ENCODE results near the gene PNPLA8.
"Not testable (repeated sequence)": the region's sequence is repeated elsewhere in the genome, so short reads cannot be mapped to it uniquely, and the experiment has no call there.

Gene PNPLA8

GRCh38 chr7:108528183-108528712, 2.3 kb upstream of the PNPLA8 start:
- DNase-seq = no peak

- no peak for DNase-seq
These were observed 758 bp upstream of the PNPLA8 start for GRCh38 chr7:108526768-108527017.

GRCh38 chr7:108525327-108525984, 479 bp downstream of the PNPLA8 start:
- DNase-seq = peak in 2 of 6 experiments; percentile 51 to 61

DNA sequence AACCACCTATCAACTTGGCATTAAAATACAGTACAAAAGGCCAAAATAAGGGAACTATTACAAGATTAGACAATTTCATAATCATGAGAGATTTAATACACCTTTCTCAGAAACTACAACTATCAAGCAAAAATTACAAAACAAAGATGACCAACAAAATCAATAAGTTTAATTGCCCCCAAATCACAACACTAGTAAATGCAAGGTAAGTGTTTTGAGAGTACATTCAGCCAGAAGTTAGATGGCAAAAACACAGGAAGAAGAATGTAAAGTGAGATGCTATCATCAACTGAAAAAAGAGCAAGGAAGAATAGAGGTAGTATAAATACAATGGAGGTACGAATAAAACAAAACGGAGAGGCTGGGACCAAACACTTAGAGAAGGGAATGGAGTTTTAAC, 3.2 kb downstream of the PNPLA8 start:
- DNase-seq = no peak

DNA sequence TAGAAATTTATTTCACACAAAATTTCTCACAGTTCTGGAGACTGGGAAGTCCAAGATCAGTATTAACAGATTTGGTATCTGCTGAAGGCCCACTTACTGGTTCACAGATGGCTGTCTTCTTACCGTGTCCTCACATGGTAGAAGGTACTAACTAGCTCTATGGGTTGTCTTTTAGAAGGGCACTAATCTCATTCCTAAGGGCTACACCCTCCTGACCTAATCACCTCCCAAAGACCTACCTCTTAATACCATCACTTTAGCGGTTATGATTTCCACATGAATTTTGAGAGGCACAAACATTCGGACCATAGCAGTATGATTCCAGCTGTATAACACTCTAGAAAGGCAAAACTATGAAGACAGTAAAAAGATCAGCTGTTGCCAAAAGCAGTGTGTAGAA, 8.0 kb downstream of the PNPLA8 start:
- DNase-seq = no peak

- no peak for DNase-seq
These were observed 10.3 kb downstream of the PNPLA8 start for GRCh38 chr7:108515630-108516029.

DNA sequence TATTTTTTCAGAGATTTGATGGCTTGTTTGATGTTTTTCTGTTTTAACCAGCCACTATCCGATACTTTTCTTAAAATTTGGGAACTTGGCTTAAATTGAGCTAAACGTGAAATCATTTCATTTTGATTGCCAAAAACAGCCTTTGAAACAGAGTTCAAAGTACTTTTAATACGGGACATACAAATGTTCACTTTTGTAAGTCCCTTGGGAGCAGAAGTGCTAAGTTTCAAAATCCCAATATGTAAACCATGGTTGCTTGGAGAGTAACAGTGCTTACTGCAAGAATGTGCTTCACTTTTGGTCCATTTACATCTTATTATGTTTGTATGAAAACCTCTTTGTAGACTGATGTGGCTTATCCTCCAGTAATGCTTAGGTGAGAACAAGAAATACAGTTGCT, 10.9 kb downstream of the PNPLA8 start:
- DNase-seq = no peak

DNA sequence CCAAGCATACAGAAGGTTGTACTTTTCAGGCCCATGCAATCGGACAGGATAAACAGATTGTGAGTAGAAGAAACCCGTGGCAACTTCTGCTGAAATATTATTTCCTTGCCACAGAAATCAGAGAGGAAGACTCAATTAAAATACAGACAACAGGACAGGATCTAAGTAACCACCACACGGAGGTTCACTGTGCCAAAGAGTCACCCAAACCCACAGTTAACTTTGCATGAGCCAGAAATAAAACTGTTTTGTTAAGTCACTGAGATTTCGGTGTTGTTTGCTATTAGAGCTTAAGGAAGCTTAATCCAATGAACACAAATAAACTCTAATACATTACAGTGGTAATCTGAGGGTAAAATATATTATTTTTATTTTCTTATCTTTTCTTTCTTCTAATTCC, 14.0 kb downstream of the PNPLA8 start:
- no peak for DNase-seq

GRCh38 chr7:108504576-108504975, 21.4 kb downstream of the PNPLA8 start:
- DNase-seq = not testable (repeated sequence)

DNA sequence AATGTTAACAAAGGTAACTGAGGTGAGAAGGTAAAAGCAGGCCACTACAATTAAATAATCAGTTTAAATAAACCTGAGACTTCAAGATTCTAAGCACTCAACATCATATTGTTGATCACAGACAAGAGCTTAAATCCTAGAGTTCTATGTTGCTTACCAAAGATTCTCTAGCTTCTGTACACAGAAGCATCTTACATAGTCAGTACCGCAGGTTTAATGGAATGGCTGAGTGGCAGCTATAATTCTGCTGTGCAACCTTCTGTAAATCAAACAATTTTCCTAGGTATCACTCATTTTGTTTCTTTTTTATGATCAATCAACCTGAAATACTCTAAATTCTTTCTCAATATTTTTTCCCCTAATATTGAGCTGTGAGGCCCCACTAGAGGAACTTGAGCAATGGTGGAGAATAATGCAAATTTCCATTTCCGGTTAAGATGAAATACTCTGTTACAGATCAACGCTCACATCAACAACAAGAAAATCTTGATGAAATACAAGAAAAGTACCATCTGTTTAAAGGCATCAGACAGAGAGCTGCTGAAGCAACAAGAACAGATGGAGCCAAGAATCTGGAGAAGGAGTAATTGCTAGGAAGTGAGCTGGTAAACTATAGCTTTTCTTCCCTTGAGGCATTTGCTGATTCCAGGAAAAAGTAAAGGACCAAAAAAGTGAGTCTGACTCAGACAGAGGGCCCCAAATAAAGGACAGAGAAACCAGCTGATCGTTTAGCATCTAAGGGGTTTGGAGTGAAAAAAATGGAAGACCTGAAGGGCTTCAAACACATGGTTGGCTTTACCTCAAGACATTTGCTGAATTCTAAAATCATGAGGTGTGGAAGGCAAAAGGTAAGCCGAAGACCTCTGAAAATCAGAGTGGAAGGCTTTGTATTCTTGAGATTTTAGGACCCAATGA, 22.6 kb downstream of the PNPLA8 start:
- DNase-seq = no peak

- no peak for DNase-seq
These were observed 26.4 kb downstream of the PNPLA8 start for GRCh38 chr7:108499566-108499965.

DNA sequence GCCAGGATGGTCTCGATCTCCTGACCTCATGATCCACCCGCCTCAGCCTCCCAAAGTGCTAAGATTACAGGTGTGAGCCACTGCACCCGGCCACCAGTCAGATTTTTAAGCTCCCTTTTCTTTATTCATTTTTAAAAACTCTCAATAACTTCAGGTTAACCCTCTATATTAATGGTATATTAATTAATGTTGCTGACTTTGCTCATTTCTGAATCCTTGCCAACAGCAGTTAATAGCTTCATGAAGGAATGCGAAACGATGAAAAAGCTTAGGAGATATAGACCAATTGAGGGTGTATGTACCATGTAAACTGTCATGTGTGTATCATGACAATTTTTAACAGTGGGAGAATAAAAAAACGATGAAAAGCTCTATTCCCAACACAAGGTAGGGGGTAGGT, 27.5 kb downstream of the PNPLA8 start:
- no peak for DNase-seq

DNA sequence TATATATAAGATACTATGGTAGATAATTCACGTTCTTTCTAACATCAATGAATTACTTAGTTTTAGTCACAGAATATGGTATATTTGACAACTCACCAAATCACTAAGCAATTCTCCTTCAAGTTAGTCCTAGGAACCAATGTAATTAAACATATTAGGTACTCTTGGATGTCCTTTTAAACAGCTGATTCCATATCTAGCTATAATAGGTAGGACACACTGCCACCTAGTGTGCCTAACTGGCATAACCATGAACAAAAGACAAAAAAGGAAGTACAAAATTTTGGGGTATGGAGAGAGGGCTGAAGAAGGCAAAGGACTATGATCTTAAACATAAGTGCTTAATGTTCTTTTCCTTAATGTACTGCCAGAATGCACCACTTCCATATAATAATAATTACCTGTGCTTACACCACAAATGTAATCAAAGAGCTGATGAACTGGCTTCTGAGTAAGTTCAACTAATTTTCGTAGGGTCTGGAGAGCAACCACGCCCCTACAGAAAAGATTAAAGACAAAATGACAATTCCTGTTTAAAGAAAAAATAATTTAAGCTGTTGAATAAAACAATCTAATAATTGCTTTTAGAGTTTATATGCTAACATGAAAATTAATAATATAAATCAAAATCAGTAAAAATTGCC, 28.7 kb downstream of the PNPLA8 start:
- DNase-seq = peak in 5 of 6 experiments; percentile 9 to 56 (median 38)

DNA sequence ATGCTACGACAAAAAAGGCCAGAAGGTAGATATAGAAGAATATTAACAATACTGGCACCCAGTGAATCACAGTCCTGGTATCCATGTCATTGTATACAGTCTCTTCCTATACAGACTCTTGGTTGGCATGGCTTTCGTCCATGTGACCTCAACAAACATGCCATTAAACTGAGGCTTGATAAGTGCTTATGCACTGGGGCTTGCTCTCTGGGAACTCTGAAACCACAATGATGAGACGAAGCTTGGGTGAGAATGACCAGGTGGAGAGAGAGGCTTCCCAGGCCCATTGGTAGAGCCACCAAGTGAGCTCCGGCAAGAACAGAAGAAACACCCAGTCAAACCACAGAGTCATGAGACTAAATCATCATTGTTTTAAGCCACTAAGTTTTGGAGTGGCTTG, 33.2 kb downstream of the PNPLA8 start:
- no peak for DNase-seq

GRCh38 chr7:108488768-108489538, 37.0 kb downstream of the PNPLA8 start:
- no peak for DNase-seq

- no peak for DNase-seq
These were observed 38.3 kb downstream of the PNPLA8 start for GRCh38 chr7:108487646-108488045.

- DNase-seq = no peak
These were observed 39.5 kb downstream of the PNPLA8 start for GRCh38 chr7:108486291-108486966.

DNA sequence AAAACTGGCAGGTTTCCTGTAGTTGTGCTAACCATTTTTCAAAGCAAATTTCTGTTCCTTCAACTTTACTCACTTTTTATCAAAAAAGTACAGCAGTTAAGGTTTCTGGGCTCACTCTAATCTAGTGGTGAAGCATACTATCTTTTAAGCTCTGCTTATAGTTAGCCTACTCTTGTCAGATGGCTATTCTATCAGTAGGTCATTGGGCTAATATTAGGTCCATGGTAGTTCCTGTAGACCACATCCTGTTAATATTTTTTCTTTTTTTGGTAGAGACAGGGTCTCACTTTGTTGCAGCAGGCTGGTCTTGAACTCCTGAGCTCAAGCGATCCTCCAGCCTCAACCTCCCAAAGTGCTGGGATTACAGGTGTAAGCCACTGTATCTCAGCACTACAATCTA, 41.8 kb downstream of the PNPLA8 start:
- DNase-seq = no peak

- DNase-seq = no peak
These were observed 45.6 kb downstream of the PNPLA8 start for GRCh38 chr7:108480311-108480710.

DNA sequence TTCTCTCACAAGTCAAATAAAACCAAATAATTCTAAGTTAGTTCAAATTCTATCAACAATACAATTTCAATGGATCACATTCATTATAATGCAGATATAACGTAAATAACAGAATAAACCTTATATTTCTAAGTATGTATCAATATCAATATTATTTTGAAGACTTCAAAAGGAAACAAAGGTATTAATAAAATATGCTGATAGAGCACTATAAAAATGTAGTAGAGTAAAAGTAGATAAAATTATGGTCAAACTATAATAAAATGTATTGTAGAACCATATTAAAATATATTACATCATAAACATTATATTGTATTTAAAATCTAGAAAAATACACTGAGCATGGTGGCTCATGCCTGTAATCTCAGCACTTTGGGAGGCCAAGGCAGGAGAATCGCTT, 46.2 kb downstream of the PNPLA8 start:
- no peak for DNase-seq

DNA sequence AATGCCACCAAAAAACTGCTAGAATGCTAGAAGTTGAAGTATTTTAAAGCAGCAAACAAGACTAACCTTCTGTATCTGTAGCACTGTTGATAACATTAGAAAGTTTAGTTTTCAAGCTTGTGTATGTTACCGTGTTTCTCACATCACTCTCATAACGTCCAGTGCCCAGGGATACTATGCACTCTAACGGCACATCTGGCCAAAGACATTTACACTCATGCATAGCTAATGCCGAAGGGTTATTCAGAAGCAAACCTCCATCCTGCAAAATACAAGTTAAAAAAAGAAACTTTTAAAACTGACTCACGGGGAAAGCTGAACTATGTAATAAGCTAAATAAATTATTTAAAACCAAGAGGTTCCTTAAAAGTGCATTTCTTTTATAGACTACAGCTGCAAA, 46.8 kb downstream of the PNPLA8 start:
- DNase-seq = no peak

GRCh38 chr7:108468246-108468645, 57.7 kb downstream of the PNPLA8 start:
- DNase-seq = no peak

Measured in stimulated activated naive CD4-positive, alpha-beta T cell (primary cell).